ENCODE results near the gene SLC29A3. TPM values are rescaled to one million over a fixed set of nuclear protein-coding genes. Genes with fewer than 3 reads are reported as not detected.
"Not testable (repeated sequence)": the region's sequence is repeated elsewhere in the genome, so short reads cannot be mapped to it uniquely, and the experiment has no call there.

Gene SLC29A3
- total RNA-seq, 3 donors from 2014 or later (not counting 1 experiment from before 2014, with no cell fraction given): 4.0 to 6.6 (median 5.3) TPM

DNA sequence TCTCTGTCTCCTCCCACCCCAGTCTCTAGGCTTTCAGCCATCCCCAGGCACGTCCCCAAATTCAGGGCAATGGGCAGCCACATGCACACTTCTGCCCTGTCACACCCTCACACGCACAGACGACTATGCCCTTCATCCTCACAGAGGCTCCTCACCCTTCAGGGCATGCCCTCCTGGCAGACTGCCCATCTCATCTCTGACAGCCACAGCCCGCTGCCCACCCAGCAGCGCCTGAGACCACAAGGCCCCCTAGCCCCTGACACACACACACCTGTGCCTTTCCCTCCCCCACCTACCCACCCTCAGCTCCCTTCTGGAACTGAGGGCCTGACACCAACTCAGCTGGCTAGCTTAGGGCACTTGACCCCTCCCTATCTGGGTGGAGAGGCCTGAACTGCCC is 23.0 kb upstream of the SLC29A3 start:
- Mint-ChIP-seq H3K27me3 (ENCODE audit: low read depth in 2 of 2) (peaks cover 3 to 7% of the 10 kb centered on the region in 2 donors), H3K4me1 (no peaks in the 10 kb centered on the region), H3K4me3 (no peak overlapping the region), H3K36me3 (no peaks in the 10 kb centered on the region), H3K9me3 (no peaks in the 10 kb centered on the region), H3K27ac (no peak overlapping the region)
- 50% methylated on average over 5 of the region's 5 CpGs for WGBS (ENCODE audit: insufficient coverage)
- intact Hi-C loops (cut with micrococcal nuclease): no loop called here
- Histone ChIP-seq H3K4me3 (ENCODE audit: low read length) (no peak overlapping the region), H3K27ac (ENCODE audit: low read length) (no peak overlapping the region), H3K4me1 (ENCODE audit: control insufficient read depth, insufficient read depth, low read length) (peaks cover 8% of the 10 kb centered on the region), H3K27me3 (ENCODE audit: control insufficient read depth, insufficient read depth, low read length) (no peaks in the 10 kb centered on the region), H3K9me3 (ENCODE audit: control insufficient read depth, insufficient read depth, low read length) (no peaks in the 10 kb centered on the region), H3K36me3 (ENCODE audit: control insufficient read depth, insufficient read depth, low read length) (no peaks in the 10 kb centered on the region)
- TF ChIP-seq, protein P1, sequence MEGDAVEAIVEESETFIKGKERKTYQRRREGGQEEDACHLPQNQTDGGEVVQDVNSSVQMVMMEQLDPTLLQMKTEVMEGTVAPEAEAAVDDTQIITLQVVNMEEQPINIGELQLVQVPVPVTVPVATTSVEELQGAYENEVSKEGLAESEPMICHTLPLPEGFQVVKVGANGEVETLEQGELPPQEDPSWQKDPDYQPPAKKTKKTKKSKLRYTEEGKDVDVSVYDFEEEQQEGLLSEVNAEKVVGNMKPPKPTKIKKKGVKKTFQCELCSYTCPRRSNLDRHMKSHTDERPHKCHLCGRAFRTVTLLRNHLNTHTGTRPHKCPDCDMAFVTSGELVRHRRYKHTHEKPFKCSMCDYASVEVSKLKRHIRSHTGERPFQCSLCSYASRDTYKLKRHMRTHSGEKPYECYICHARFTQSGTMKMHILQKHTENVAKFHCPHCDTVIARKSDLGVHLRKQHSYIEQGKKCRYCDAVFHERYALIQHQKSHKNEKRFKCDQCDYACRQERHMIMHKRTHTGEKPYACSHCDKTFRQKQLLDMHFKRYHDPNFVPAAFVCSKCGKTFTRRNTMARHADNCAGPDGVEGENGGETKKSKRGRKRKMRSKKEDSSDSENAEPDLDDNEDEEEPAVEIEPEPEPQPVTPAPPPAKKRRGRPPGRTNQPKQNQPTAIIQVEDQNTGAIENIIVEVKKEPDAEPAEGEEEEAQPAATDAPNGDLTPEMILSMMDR (IDR thresholded peaks at IDR 0.05): no peak
- DNase-seq (no peak), ATAC-seq (no peak)

DNA sequence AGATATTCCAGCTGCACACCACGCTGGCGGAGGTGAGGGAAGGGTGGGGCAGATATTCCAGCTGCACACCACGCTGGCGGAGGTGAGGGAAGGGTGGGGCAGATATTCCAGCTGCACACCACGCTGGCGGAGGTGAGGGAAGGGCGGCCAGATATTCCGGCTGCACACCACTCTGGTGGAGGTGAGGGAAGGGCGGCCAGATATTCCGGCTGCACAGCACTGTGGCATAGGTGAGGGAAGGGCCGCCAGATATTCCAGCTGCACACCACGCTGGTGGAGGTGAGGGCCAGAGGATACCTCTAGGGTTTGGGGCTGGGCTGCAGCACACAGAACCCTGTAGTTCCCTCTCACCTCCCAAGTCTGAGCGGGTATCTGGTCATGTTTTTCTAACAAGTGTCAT is 22.2 kb upstream of the SLC29A3 start:
- H3K4me3 Mint-ChIP-seq; H3K4me1 ChIP-seq (ENCODE audit: control insufficient read depth, insufficient read depth, low read length); H3K9me3 ChIP-seq (ENCODE audit: control insufficient read depth, insufficient read depth, low read length); H3K36me3 Mint-ChIP-seq; intact Hi-C loops (cut with micrococcal nuclease); DNase-seq; H3K4me1 Mint-ChIP-seq; H3K27me3 ChIP-seq (ENCODE audit: control insufficient read depth, insufficient read depth, low read length); H3K36me3 ChIP-seq (ENCODE audit: control insufficient read depth, insufficient read depth, low read length); H3K27me3 Mint-ChIP-seq (ENCODE audit: low read depth in 2 of 2); H3K9me3 Mint-ChIP-seq; ATAC-seq; H3K27ac Mint-ChIP-seq; H3K27ac ChIP-seq (ENCODE audit: low read length); H3K4me3 ChIP-seq (ENCODE audit: low read length): not testable (repeated sequence)
- 93% methylated on average over 13 of the region's 13 CpGs for WGBS (ENCODE audit: insufficient coverage)

DNA sequence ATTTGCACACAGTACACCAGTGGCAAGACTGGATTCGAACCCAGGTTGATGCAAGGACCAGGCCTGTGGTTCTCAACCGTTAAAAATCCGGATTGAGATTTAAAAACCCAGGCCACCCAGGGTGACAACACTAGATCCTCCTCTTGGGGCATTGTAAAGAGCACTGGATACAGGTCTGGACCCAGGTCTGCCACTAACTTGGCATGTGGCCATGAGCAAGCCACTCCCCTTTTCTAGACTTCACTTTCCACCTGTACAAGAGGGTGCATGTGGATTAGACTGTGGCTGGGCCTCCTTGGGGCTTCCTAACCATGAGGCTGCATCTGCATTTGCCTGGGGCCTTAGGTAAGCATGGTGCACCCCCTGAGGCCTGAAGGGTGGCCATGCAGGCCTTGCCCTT is 21.7 kb upstream of the SLC29A3 start:
- H3K4me1 ChIP-seq (ENCODE audit: control insufficient read depth, insufficient read depth, low read length): peaks cover 8% of the 10 kb centered on the region
- H3K9me3 ChIP-seq (ENCODE audit: control insufficient read depth, insufficient read depth, low read length): no peaks in the 10 kb centered on the region
- no peak for DNase-seq
- H3K36me3 ChIP-seq (ENCODE audit: control insufficient read depth, insufficient read depth, low read length): no peaks in the 10 kb centered on the region
- Mint-ChIP-seq H3K4me3 (no peak overlapping the region), H3K4me1 (no peaks in the 10 kb centered on the region), H3K9me3 (no peaks in the 10 kb centered on the region), H3K27ac (no peak overlapping the region), H3K36me3 (no peaks in the 10 kb centered on the region), H3K27me3 (ENCODE audit: low read depth in 2 of 2) (peaks cover 6 to 7% of the 10 kb centered on the region in 2 donors)
- intact Hi-C loops (cut with micrococcal nuclease): no loop called here
- no peak overlapping the region for H3K27ac ChIP-seq (ENCODE audit: low read length)
- TF ChIP-seq, protein P1 (IDR thresholded peaks at IDR 0.05): no peak
- no peak for ATAC-seq
- 90% methylated on average over 3 of the region's 3 CpGs for WGBS (ENCODE audit: insufficient coverage)
- no peak overlapping the region for H3K4me3 ChIP-seq (ENCODE audit: low read length)
- H3K27me3 ChIP-seq (ENCODE audit: control insufficient read depth, insufficient read depth, low read length): no peaks in the 10 kb centered on the region

DNA sequence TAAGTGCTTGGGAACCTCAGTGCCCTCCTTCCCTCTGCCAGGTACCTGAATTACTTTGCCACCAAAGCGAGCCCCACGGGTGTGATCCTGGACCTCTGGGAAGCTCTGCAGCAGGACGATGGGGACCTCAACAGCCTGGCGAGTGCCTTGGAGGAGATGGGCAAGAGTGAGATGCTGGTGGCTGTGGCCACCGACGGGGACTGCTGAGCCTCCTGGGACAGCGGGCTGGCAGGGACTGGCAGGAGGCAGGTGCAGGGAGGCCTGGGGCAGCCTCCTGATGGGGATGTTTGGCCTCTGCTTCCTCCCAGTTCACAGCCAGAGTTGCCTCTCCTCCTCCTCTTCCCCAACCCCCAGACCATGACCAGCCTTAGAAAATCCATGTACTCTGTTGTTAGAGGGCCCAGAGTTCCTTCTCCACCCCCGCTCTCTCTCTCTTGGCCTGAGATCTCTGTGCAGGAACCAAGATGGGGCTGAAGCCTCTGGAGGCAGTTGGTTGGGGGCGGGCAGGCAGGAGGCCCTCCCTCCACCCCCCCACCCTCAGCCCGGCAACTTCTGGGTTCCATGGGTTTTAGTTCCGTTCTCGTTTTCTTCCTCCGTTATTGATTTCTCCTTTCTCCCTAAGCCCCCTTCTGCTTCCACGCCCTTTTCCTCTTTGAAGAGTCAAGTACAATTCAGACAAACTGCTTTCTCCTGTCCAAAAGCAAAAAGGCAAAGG is 19.8 kb upstream of the SLC29A3 start:
- intact Hi-C loops (cut with micrococcal nuclease): no loop called here
- Mint-ChIP-seq H3K27me3 (ENCODE audit: low read depth in 2 of 2) (peaks cover 7% of the 10 kb centered on the region in 2 donors), H3K4me1 (no peaks in the 10 kb centered on the region), H3K36me3 (no peaks in the 10 kb centered on the region), H3K9me3 (no peaks in the 10 kb centered on the region), H3K27ac (no peak overlapping the region), H3K4me3 (no peak overlapping the region)
- H3K27ac ChIP-seq (ENCODE audit: low read length): no peak overlapping the region
- 57% methylated on average over 14 of the region's 14 CpGs for WGBS (ENCODE audit: insufficient coverage)
- TF ChIP-seq, protein P1 (IDR thresholded peaks at IDR 0.05): no peak
- H3K27me3 ChIP-seq (ENCODE audit: control insufficient read depth, insufficient read depth, low read length): no peaks in the 10 kb centered on the region
- no peaks in the 10 kb centered on the region for H3K9me3 ChIP-seq (ENCODE audit: control insufficient read depth, insufficient read depth, low read length)
- DNase-seq: no peak
- no peak overlapping the region for H3K4me3 ChIP-seq (ENCODE audit: low read length)
- no peak for ATAC-seq
- H3K36me3 ChIP-seq (ENCODE audit: control insufficient read depth, insufficient read depth, low read length): no peaks in the 10 kb centered on the region
- peaks cover 8% of the 10 kb centered on the region for H3K4me1 ChIP-seq (ENCODE audit: control insufficient read depth, insufficient read depth, low read length)

Measured in natural killer cell (primary cell).